Mesothelial cell of epicardium (in vitro differentiated cells): ENCODE results near the gene ALG12. TPM values are rescaled to one million over a fixed set of nuclear protein-coding genes. Genes with fewer than 3 reads are reported as not detected.

ENCODE experiments used
- DNase-seq, 2 experiments: peaks; one replicate each; pipeline ENCODE4 v3.0.0; 2021; ENCODE audit warnings: low spot score in 2 of 2; ENCODE audit not compliant: unreplicated experiment in 2 of 2
- H3K27ac Mint-ChIP-seq: 2 replicates; pipeline ENCODE4 v1.8.0; 2021; ENCODE audit warnings: mixed read lengths
- H3K27me3 Mint-ChIP-seq: 2 replicates; pipeline ENCODE4 v1.8.0; 2021; ENCODE audit warnings: low read depth, mixed read lengths
- H3K36me3 Mint-ChIP-seq: 2 replicates; pipeline ENCODE4 v1.8.0; 2021; ENCODE audit warnings: mixed read lengths
- H3K4me1 Mint-ChIP-seq: 2 replicates; pipeline ENCODE4 v1.8.0; 2021; ENCODE audit warnings: mixed read lengths
- H3K4me3 Mint-ChIP-seq: 2 replicates; pipeline ENCODE4 v1.8.0; 2021; ENCODE audit warnings: mild to moderate bottlenecking, moderate library complexity, mixed read lengths
- H3K9me3 Mint-ChIP-seq: 2 replicates; pipeline ENCODE4 v1.8.0; 2021; ENCODE audit warnings: mixed read lengths
- CTCF ChIP-seq: fragments of 200-600 bp; sonication (generic); IDR thresholded peaks from one replicate; pipeline ENCODE4 v1.5.0; 2021; ENCODE audit warnings: antibody characterized with exemption; ENCODE audit not compliant: unreplicated experiment
- total RNA-seq: library from RNA; stranded (reverse); gene quantifications from 3 replicates; pipeline ENCODE4 v1.2.1, GENCODE V29; 2021

Gene ALG12
- total RNA-seq, 1 donor from 2014 or later, result 26.4 TPM

GRCh38 chr22:49934891-49935557, 16.8 kb upstream of the ALG12 start:
- H3K27me3 Mint-ChIP-seq, result no peaks in the 10 kb centered on the region
- H3K36me3 Mint-ChIP-seq, result no peaks in the 10 kb centered on the region
- H3K9me3 Mint-ChIP-seq, result no peaks in the 10 kb centered on the region
- no peak for TF ChIP-seq CTCF
- peaks cover 20% of the 10 kb centered on the region for H3K4me1 Mint-ChIP-seq
- H3K27ac Mint-ChIP-seq, result no peak overlapping the region
- peak in 1 of 2 experiments; percentile 61 for DNase-seq
- no peak overlapping the region for H3K4me3 Mint-ChIP-seq

- DNase-seq, result no peak
- Mint-ChIP-seq H3K4me3 (no peak overlapping the region), H3K9me3 (no peaks in the 10 kb centered on the region), H3K36me3 (no peaks in the 10 kb centered on the region), H3K27ac (no peak overlapping the region), H3K27me3 (no peaks in the 10 kb centered on the region), H3K4me1 (peaks cover 17% of the 10 kb centered on the region)
- no peak for TF ChIP-seq CTCF
Observed at GRCh38 chr22:49934160-49934890, 16.1 kb upstream of the ALG12 start.

GRCh38 chr22:49933236-49934159, 15.3 kb upstream of the ALG12 start:
- Mint-ChIP-seq H3K36me3 (no peaks in the 10 kb centered on the region), H3K4me3 (no peak overlapping the region), H3K27ac (peak overlapping the region; percentile 64), H3K9me3 (no peaks in the 10 kb centered on the region), H3K27me3 (no peaks in the 10 kb centered on the region), H3K4me1 (peaks cover 16% of the 10 kb centered on the region)
- no peak for DNase-seq
- TF ChIP-seq CTCF, result no peak

- Mint-ChIP-seq H3K9me3 (no peaks in the 10 kb centered on the region), H3K4me3 (no peak overlapping the region)
Observed at GRCh38 chr22:49930596-49931412, 12.6 kb upstream of the ALG12 start.

More at GRCh38 chr22:49930596-49931412, 12.6 kb upstream of the ALG12 start:
- Mint-ChIP-seq H3K36me3 (no peaks in the 10 kb centered on the region), H3K27ac (peak overlapping the region; percentile 13), H3K27me3 (no peaks in the 10 kb centered on the region), H3K4me1 (peaks cover 7% of the 10 kb centered on the region)
- no peak for TF ChIP-seq CTCF
- no peak for DNase-seq
